Activated CD8-positive, alpha-beta T cell treated with anti-CD3 and anti-CD28 coated beads, Interleukin-2, amount 10 ng/mL, durations not matched to agents 7 days and 5 days (primary cell): ENCODE results near the gene TET2. TPM values are rescaled to one million over a fixed set of nuclear protein-coding genes. Genes with fewer than 3 reads are reported as not detected.
"Not testable (repeated sequence)": the region's sequence is repeated elsewhere in the genome, so short reads cannot be mapped to it uniquely, and the experiment has no call there.

Experiments
- ATAC-seq: fragments of 150-1000 bp; cut with Tn5 transposase; one replicate; pipeline ENCODE4 v1.10.0; 2021; ENCODE audit warnings: moderate library complexity
- CTCF ChIA-PET: fragments of 350-600 bp; sonication (Branson Sonifier 250); formaldehyde crosslinking; loops from one replicate; lab custom pipeline; 2021; ENCODE audit warnings: antibody characterized with exemption; lab: Charles Lee
- POLR2A ChIA-PET: fragments of 350-600 bp; sonication (Branson Sonifier 250); formaldehyde crosslinking; loops from one replicate; lab custom pipeline; 2021; ENCODE audit warnings: antibody characterized with exemption; lab: Charles Lee
- DNase-seq: peaks from one replicate; pipeline ENCODE4 v3.0.0-alpha.2; 2020
- H3K27ac Mint-ChIP-seq: one replicate; pipeline ENCODE4 v1.8.0; 2021; ENCODE audit warnings: mild to moderate bottlenecking, mixed read lengths
- H3K27me3 Mint-ChIP-seq: one replicate; pipeline ENCODE4 v1.8.0; 2021; ENCODE audit warnings: low read depth, mixed read lengths
- H3K36me3 Mint-ChIP-seq: one replicate; pipeline ENCODE4 v1.8.0; 2021; ENCODE audit warnings: low read depth, mixed read lengths
- H3K4me1 Mint-ChIP-seq: one replicate; pipeline ENCODE4 v1.8.0; 2021; ENCODE audit warnings: low read depth, mixed read lengths
- H3K4me3 Mint-ChIP-seq: one replicate; pipeline ENCODE4 v1.8.0; 2021; ENCODE audit warnings: mild to moderate bottlenecking, mixed read lengths
- H3K9me3 Mint-ChIP-seq: one replicate; pipeline ENCODE4 v1.8.0; 2022; ENCODE audit warnings: mixed read lengths; ENCODE audit not compliant: insufficient read depth
- total RNA-seq, 2 experiments: library from RNA; stranded (reverse); gene quantifications; one replicate each; pipeline ENCODE4 v1.2.3, GENCODE V29; 2021

The TET2 gene
- total RNA-seq, 2 experiments from 2014 or later, result 28.4 to 29.3 TPM

- H3K27ac Mint-ChIP-seq, result no peak overlapping the region
- ATAC-seq (no peak), DNase-seq (no peak)
- ChIA-PET CTCF (interaction anchor here (1.5 kb wide), 1 partner anchor 194 kb away, joined by 3 read pairs; no protein-coding TSS in a partner anchor), POLR2A (no interaction called here)
- no peaks in the 10 kb centered on the region for H3K27me3 Mint-ChIP-seq
- no peaks in the 10 kb centered on the region for H3K4me1 Mint-ChIP-seq
- H3K36me3 Mint-ChIP-seq, result peaks cover 42% of the 10 kb centered on the region
- no peak overlapping the region for H3K4me3 Mint-ChIP-seq
- H3K9me3 Mint-ChIP-seq, result no peaks in the 10 kb centered on the region
Measured at GRCh38 chr4:105277702-105278101, 131.0 kb downstream of the TET2 start.

- no peak for ATAC-seq
- Mint-ChIP-seq H3K27ac (no peak overlapping the region), H3K4me1 (no peaks in the 10 kb centered on the region), H3K9me3 (no peaks in the 10 kb centered on the region), H3K27me3 (no peaks in the 10 kb centered on the region), H3K4me3 (no peak overlapping the region), H3K36me3 (peaks cover 29% of the 10 kb centered on the region)
- ChIA-PET CTCF (interaction anchor here (0.7 kb wide), 1 partner anchor 11 kb away, joined by 3 read pairs; no protein-coding TSS in a partner anchor), POLR2A (no interaction called here)
- no peak for DNase-seq
Measured at GRCh38 chr4:105279314-105279713, 132.6 kb downstream of the TET2 start.

- no peaks in the 10 kb centered on the region for H3K9me3 Mint-ChIP-seq
- no peak overlapping the region for H3K27ac Mint-ChIP-seq
- ChIA-PET CTCF (no interaction called here), POLR2A (no interaction called here)
- no peaks in the 10 kb centered on the region for H3K27me3 Mint-ChIP-seq
- no peaks in the 10 kb centered on the region for H3K4me1 Mint-ChIP-seq
- no peak for ATAC-seq
- H3K4me3 Mint-ChIP-seq, result no peak overlapping the region
- no peak for DNase-seq
- H3K36me3 Mint-ChIP-seq, result peaks cover 18% of the 10 kb centered on the region
Measured at GRCh38 chr4:105280338-105281123, 133.9 kb downstream of the TET2 start.

- CTCF ChIA-PET, result no interaction called here
- H3K36me3 Mint-ChIP-seq, result peaks cover 13% of the 10 kb centered on the region
Measured at GRCh38 chr4:105281124-105281415, 134.4 kb downstream of the TET2 start.

GRCh38 chr4:105282489-105282888, 135.8 kb downstream of the TET2 start:
- POLR2A ChIA-PET, result no interaction called here

More at GRCh38 chr4:105281124-105281415, 134.4 kb downstream of the TET2 start:
- POLR2A ChIA-PET, result no interaction called here
- Mint-ChIP-seq H3K27ac (no peak overlapping the region), H3K9me3 (no peaks in the 10 kb centered on the region), H3K4me1 (no peaks in the 10 kb centered on the region), H3K4me3 (no peak overlapping the region), H3K27me3 (no peaks in the 10 kb centered on the region)
- ATAC-seq, result no peak
- no peak for DNase-seq

GRCh38 chr4:105283501-105283900, 136.8 kb downstream of the TET2 start:
- POLR2A ChIA-PET, result no interaction called here
- H3K36me3 Mint-ChIP-seq, result peaks cover 13% of the 10 kb centered on the region

More at GRCh38 chr4:105282489-105282888, 135.8 kb downstream of the TET2 start:
- H3K27ac Mint-ChIP-seq, result no peak overlapping the region
- DNase-seq, result no peak
- H3K36me3 Mint-ChIP-seq, result peaks cover 8% of the 10 kb centered on the region
- H3K9me3 Mint-ChIP-seq, result peaks cover 7% of the 10 kb centered on the region
- H3K27me3 Mint-ChIP-seq, result no peaks in the 10 kb centered on the region
- CTCF ChIA-PET, result no interaction called here
- peaks cover 4% of the 10 kb centered on the region for H3K4me1 Mint-ChIP-seq
- H3K4me3 Mint-ChIP-seq, result no peak overlapping the region
- no peak for ATAC-seq

GRCh38 chr4:105288121-105288520, 141.4 kb downstream of the TET2 start:
- POLR2A ChIA-PET, result no interaction called here
- peaks cover 20% of the 10 kb centered on the region for H3K9me3 Mint-ChIP-seq
- H3K27ac Mint-ChIP-seq, result no peak overlapping the region
- H3K4me3 Mint-ChIP-seq, result no peak overlapping the region
- H3K27me3 Mint-ChIP-seq, result no peaks in the 10 kb centered on the region
- ATAC-seq (no peak), DNase-seq (no peak)
- CTCF ChIA-PET, result no interaction called here
- peaks cover 14% of the 10 kb centered on the region for H3K36me3 Mint-ChIP-seq
- H3K4me1 Mint-ChIP-seq, result peaks cover 4% of the 10 kb centered on the region

More at GRCh38 chr4:105283501-105283900, 136.8 kb downstream of the TET2 start:
- Mint-ChIP-seq H3K27me3 (no peaks in the 10 kb centered on the region), H3K27ac (no peak overlapping the region), H3K9me3 (peaks cover 14% of the 10 kb centered on the region), H3K4me3 (no peak overlapping the region), H3K4me1 (peaks cover 4% of the 10 kb centered on the region)
- ATAC-seq (no peak), DNase-seq (no peak)
- CTCF ChIA-PET, result no interaction called here

- Mint-ChIP-seq H3K36me3 (peaks cover 10% of the 10 kb centered on the region), H3K4me3 (no peak overlapping the region), H3K27ac (no peak overlapping the region), H3K4me1 (peaks cover 1% of the 10 kb centered on the region), H3K9me3 (peaks cover 15% of the 10 kb centered on the region), H3K27me3 (no peaks in the 10 kb centered on the region)
- DNase-seq (no peak), ATAC-seq (no peak)
- ChIA-PET CTCF (no interaction called here), POLR2A (no interaction called here)
Measured at GRCh38 chr4:105291925-105292324, 145.2 kb downstream of the TET2 start.

GRCh38 chr4:105293360-105293759, 146.7 kb downstream of the TET2 start:
- Mint-ChIP-seq H3K4me1 (no peaks in the 10 kb centered on the region), H3K4me3 (no peak overlapping the region), H3K27me3 (no peaks in the 10 kb centered on the region), H3K36me3 (peaks cover 8% of the 10 kb centered on the region), H3K27ac (no peak overlapping the region), H3K9me3 (peaks cover 10% of the 10 kb centered on the region)
- ATAC-seq (no peak), DNase-seq (no peak)
- ChIA-PET CTCF (no interaction called here), POLR2A (no interaction called here)

- Mint-ChIP-seq H3K27me3 (peaks cover 2% of the 10 kb centered on the region), H3K36me3 (peaks cover 5% of the 10 kb centered on the region)
Measured at GRCh38 chr4:105296672-105297071, 150.0 kb downstream of the TET2 start.

GRCh38 chr4:105299027-105299426, 152.4 kb downstream of the TET2 start:
- ATAC-seq, CTCF ChIA-PET, H3K27ac Mint-ChIP-seq, H3K36me3 Mint-ChIP-seq, H3K4me1 Mint-ChIP-seq, H3K4me3 Mint-ChIP-seq, H3K27me3 Mint-ChIP-seq, DNase-seq, POLR2A ChIA-PET: not testable (repeated sequence)
- peaks cover 16% of the 10 kb centered on the region for H3K9me3 Mint-ChIP-seq

More at GRCh38 chr4:105296672-105297071, 150.0 kb downstream of the TET2 start:
- no peak overlapping the region for H3K4me3 Mint-ChIP-seq
- H3K9me3 Mint-ChIP-seq, result peaks cover 4% of the 10 kb centered on the region
- POLR2A ChIA-PET, result no interaction called here
- CTCF ChIA-PET, result no interaction called here
- H3K27ac Mint-ChIP-seq, result no peak overlapping the region
- ATAC-seq (no peak), DNase-seq (no peak)
- no peaks in the 10 kb centered on the region for H3K4me1 Mint-ChIP-seq

- Mint-ChIP-seq H3K9me3 (peaks cover 12% of the 10 kb centered on the region), H3K4me3 (no peak overlapping the region), H3K27me3 (peaks cover 2% of the 10 kb centered on the region), H3K27ac (no peak overlapping the region), H3K36me3 (peaks cover 15% of the 10 kb centered on the region), H3K4me1 (peaks cover 18% of the 10 kb centered on the region)
- no peak for ATAC-seq
- no peak for DNase-seq
- ChIA-PET POLR2A (no interaction called here), CTCF (no interaction called here)
Measured at GRCh38 chr4:105304085-105304484, 157.4 kb downstream of the TET2 start.
